Activated CD8-positive, alpha-beta memory T cell treated with anti-CD3 and anti-CD28 coated beads for 4 hours (primary cell): ENCODE results near the gene MBLAC2.

Experiments
- DNase-seq, 2 donors: peaks; one replicate each; pipeline ENCODE4 v3.0.0-alpha.2; 2020; ENCODE audit warnings: low read depth in 2 of 2

MBLAC2 gene

GRCh38 chr5:90461288-90461687 is 13.3 kb downstream of the MBLAC2 start:
- no peak for DNase-seq

- no peak for DNase-seq
These were observed 27.6 kb downstream of the MBLAC2 start for GRCh38 chr5:90446961-90447360.

GRCh38 chr5:90440644-90441043 is 33.9 kb downstream of the MBLAC2 start:
- no peak for DNase-seq

- DNase-seq, result no peak
These were observed 36.5 kb downstream of the MBLAC2 start for GRCh38 chr5:90438100-90438499.

- DNase-seq, result no peak
These were observed 36.9 kb downstream of the MBLAC2 start for GRCh38 chr5:90437663-90438062.

- DNase-seq, result no peak
These were observed 40.4 kb downstream of the MBLAC2 start for GRCh38 chr5:90434116-90434714.

GRCh38 chr5:90424245-90424644 is 50.3 kb downstream of the MBLAC2 start:
- no peak for DNase-seq

- no peak for DNase-seq
These were observed 53.4 kb downstream of the MBLAC2 start for GRCh38 chr5:90421136-90421535.

- DNase-seq, result no peak
These were observed 56.4 kb downstream of the MBLAC2 start for GRCh38 chr5:90418214-90418613.

- no peak for DNase-seq
These were observed 64.3 kb downstream of the MBLAC2 start for GRCh38 chr5:90410178-90410762.

GRCh38 chr5:90409318-90410177 is 65.0 kb downstream of the MBLAC2 start, which contains the start of gene CETN3:
Gene CETN3, minus strand, starts transcription at chr5:90409756. Its CDS starts 95 bp downstream, at chr5:90409661.
- DNase-seq, result peak; percentile 73 to 85

GRCh38 chr5:90408571-90409317 is 65.8 kb downstream of the MBLAC2 start:
- DNase-seq, result no peak
